ENCODE results near the gene SLC22A16.

DNA sequence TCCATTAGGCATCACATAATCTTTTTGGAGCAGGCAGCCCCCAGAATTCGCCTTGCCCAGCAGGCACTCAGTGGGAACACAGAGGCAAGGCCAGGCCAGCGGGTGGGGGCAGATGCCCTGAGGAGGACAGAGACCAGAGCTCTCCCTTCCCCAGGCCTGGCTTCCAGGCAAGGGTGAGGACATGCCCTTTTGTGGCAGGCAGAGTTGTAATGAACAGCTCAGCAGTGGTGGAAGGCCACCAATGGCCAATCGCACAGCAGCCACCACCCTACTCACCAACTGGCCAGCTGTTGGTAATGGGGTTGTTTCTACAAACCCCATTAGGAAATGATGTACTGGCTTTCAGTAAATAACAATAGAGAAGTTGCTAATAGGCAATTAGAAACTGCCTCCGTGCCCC is 45.7 kb downstream of the SLC22A16 start:
- TF ChIP-seq, protein P1, sequence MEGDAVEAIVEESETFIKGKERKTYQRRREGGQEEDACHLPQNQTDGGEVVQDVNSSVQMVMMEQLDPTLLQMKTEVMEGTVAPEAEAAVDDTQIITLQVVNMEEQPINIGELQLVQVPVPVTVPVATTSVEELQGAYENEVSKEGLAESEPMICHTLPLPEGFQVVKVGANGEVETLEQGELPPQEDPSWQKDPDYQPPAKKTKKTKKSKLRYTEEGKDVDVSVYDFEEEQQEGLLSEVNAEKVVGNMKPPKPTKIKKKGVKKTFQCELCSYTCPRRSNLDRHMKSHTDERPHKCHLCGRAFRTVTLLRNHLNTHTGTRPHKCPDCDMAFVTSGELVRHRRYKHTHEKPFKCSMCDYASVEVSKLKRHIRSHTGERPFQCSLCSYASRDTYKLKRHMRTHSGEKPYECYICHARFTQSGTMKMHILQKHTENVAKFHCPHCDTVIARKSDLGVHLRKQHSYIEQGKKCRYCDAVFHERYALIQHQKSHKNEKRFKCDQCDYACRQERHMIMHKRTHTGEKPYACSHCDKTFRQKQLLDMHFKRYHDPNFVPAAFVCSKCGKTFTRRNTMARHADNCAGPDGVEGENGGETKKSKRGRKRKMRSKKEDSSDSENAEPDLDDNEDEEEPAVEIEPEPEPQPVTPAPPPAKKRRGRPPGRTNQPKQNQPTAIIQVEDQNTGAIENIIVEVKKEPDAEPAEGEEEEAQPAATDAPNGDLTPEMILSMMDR (IDR thresholded peaks at IDR 0.05; ENCODE audit: insufficient read depth, low read length, poor library complexity, severe bottlenecking) = no peak
- no peak for TF ChIP-seq EZH2phosphoT487 (conservative IDR thresholded peaks at IDR 0.05; ENCODE audit: low read length)

Data from SU-DHL-6 (cell line).